ENCODE data around the gene DGCR8.
A peak's percentile ranks its signal among the peaks of the same experiment; 100 is the strongest.
"Not testable (repeated sequence)": the region's sequence is repeated elsewhere in the genome, so short reads cannot be mapped to it uniquely, and the experiment has no call there.

Gene DGCR8

DNA sequence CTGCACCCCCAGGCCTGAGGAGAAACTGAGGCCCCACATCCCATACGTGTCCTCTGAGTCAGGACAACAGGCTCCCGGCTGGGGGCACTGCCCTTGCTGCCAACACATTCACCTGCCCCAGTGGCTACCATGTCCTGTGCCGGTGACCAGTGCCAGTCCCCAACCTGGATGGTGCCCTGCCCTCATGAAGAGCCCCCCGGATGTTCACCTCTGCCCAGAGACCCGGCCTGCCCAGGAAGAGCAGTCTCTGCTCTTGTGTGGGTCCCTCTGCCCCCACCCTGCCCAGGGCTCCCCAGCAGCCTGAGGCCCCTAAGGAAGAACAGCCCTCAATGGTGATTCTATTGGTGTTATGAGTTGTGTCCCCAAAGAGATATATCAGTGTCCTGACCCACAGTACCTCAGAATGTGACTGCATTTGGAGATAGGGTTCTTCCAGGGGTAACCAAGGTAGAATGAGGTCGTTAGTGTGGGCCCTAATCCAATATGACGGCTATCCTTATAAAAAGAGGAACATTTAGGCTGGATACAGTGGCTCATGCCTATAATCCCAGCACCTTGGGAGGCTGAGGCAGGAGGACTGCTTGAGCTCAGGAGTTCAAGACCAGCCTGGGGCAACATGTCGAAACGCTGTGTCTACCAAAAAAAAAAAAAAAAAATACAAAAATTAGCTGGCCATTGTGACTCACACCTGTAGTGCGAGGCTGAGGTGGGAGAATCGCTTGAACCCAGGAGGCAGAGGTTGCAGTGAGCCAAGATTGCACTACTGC, 13.2 kb upstream of the DGCR8 start:
- no peak for DNase-seq (ENCODE audit: low spot score)

DNA sequence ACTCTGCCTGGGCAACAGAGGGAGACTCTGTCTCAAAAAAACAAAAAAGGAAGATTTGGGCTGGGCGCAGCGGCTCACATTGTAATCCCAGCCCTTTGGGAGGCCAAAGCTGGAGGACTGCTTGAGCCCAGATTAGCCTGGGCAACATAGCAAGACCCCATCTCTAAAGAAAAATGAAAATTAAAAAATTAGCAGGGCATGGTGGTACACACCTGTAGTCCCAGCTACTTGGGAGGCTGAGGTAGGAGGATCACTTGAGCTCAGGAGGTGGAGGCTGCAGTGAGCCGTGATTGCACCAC, 12.7 kb upstream of the DGCR8 start:
- not testable (repeated sequence) for DNase-seq (ENCODE audit: low spot score)

DNA sequence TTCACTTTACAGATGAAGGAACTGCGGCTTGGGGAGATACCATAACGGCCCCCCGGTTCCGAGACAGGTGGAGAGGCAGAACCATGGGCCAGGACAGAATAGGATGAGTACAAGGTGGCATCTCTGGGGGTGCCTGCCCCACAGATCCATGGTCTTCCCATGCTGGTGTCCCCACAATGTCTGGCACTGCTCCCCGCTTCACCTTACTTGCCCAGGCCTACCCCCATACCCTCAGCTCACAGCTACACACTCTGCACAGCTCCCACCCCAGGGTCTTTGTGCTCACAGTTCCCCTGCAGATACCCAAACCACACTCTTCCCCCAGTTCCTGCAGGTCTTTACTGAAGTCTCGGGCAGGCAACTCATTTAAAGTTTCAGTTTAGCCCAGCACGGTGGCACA, 11.4 kb upstream of the DGCR8 start:
- DNase-seq (ENCODE audit: low spot score) = no peak

DNA sequence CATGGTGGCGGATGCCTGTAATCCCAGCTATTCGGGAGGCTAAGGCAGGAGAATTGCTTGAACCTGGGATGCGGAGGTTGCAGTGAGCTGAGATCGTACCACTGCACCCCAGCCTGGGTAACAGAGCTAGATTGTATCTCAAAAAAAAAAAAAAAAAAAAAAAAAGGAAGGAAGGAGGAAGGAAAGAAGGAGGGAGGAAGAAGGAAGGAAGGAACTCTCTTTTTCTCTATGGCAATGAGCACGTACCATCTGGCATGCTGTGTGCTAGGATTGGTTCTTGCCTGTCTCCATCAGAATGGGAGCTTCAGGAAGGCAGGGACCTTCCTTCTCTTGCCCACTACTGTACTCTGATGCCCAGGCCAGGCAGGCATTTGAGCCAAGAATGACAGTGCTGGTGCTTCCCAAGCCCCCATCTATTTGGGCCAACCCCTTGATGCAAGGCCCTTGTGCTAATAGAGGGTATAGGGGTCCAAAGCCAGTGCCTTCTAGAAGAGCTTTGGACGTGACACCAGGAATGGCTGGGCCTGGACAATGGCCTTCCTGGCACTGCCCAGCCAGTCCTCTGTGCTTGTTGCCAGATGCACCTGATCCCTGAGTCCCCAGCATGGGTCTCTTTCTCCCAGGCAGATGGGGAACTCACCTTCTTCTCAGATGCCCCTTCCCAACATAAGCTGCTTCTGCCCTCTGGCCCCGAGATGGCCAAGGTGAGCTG, 10.6 kb upstream of the DGCR8 start:
- DNase-seq (ENCODE audit: low spot score) = no peak

DNA sequence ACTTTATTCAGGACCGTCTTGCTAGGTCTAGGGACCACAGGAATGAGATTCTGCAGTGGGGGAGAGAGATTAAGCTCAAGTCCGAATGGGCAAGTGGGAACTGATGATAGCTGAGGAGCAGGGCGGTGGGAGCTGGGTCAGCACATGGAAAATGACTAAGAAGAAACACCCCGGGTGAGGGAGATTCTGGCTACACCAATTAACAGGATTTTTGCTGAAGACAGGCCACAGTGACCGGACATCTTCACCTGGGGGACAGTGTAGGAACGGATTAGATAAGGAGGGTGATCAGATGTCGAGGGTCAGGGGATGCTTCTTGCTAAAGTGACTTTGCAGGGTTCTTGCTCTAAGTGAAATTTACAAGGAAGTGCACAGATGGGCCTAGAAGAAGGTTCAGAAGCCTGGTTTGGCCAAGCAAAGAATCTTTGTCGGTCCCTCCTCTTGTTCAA, 8.5 kb upstream of the DGCR8 start:
- no peak for DNase-seq (ENCODE audit: low spot score)

DNA sequence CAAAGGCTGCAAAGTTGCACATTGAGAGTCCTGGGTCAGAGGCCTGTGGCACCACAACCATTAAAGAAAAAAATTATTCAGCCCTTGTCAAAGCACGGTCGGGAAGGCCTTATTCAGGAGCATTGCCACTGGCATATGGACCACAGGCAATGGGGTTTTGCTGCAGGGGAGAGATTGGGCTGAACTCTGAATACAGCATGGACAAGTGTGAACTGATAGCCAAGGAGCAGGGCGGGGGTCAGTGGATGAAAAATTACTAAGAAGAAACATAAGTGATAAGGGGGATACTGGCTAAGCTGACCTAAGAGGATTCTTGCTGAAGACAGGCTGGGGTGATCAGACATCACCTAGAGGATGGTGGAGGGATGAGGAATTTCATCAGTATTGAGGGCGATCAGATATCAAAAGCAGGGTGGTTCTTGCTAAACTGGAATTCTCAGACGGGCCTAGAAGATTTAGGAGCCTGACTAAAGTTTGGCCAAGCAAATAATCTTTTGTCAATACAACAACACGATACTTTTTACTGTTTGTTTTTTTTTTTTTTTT, 3.3 kb upstream of the DGCR8 start:
- no peak for DNase-seq (ENCODE audit: low spot score)

DNA sequence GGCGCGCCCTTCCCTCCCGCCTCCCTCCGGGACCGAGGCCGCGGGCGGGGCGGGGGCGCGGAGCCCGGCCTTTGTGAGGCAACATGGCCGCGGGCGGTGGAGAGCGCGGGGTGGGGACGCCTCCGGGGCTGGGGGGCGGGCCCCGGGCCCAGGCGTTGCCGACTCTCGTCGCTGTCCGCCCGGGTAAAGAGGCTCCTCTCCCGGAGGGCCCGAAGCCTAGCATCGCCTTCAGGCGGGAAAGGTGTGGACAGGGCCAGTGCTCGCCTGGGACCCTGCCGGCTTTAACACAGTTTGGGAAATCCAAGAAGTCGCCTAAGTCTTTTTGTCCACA, 369 bp downstream of the DGCR8 start:
- DNase-seq (ENCODE audit: low spot score) = peak; percentile 83

DNA sequence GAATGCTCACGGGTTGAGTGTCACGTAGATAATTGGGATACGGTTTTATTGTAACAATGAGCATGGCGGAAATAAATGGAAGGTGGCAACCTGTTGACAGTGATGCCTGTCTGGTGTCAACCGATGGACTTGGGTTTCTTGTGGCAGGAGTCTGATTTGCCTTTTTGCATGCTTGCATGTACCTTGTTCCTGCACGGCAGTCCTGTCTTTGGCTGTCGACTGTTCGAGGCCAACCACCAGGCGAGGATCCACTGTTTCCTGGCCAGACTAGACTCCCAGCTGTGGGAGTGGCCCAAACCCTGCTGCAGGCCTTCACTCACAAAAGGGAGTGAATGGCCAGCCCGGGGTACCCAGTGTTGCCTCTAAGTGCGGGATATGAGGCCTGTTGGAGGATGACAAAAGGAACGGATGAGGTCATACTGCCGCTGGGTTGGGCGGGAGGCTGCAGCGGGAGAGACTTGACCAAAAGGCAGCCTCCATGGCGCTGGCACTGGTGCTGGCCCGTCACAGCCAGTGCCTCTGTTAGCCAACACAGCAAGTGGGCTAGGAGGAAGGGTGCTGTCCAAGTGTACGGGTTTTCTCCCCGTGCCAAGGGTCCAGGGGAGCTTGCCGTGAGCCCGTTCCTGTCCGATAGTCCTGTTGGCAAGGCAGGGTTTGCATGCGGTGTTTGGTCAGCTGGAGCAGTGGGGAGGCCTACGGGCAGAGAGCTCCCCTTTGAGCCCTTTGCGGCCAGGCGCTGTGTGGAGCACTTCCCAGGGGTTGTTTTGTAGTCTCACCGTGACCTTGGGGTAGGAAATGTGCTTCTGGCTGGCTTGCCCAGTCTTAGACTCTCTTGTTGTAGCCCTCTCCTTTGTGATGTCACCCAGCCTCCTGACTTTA, 974 bp downstream of the DGCR8 start:
- peak; percentile 67 for DNase-seq (ENCODE audit: low spot score)

DNA sequence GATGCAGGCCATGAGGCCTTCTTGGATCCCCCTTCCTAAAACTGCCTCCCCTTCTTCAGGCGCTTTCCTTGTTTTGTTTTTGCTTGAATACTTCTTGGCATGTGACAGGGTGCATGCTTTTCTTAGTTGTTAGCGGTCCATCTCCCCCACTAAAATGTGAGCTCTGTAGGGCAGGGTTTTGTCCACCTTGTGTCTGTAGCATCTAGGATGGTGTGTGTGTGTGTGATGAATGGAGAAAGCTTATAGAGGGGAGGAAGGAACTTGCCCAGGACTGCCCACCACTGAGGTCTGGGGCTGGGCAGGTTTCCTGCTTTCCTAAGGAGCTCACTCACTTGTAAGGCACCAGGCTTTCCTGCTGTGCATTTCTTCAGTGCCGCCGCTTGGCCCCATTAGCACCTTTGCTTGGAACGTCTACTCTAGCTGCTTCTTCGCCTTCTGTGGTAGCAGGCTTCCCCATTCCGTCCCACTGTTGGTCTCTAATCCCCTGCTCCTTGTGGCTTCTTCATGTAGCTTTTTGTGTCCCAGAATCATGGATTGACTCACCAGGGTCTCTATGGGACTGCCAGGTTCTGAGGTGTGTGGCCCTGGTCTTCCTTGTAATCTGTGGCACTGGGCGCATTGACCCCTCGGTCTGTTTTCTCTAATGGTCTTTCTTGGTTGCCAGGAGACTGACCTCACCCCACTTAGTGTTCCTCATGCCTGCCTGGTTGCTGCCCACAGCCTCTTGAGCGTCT, 3.3 kb downstream of the DGCR8 start:
- DNase-seq (ENCODE audit: low spot score) = no peak

DNA sequence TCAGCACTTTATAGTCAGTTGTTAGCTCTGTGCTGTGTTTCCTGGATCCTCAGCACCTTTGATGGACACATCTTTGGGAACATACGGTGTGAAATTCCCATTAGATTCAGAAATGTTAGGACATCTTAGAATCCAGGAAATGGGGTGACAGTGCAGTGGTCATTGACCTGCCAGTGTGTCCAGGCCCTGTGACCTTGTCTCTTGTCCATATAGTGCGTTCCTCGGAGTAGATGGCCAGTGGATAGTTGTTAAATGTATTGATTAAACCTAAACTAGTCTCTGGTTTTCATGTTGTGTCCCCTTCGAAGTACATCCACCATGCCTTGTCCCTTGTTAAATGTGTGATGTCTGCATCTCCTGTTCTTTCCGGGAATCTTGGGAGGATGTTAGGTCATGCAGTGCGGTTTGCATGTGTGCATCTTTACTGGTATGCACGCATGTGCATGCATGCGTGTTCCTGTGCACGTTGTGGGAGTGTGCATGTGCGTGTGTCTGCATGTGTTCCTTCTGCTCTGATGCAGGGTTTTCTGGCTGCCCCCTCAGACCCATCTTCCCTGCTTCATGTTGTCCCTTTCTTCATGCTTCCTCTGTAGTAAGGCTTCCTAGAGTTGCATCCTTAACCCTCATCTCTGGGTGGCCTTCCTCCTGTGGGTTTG, 4.0 kb downstream of the DGCR8 start:
- DNase-seq (ENCODE audit: low spot score) = no peak

DNA sequence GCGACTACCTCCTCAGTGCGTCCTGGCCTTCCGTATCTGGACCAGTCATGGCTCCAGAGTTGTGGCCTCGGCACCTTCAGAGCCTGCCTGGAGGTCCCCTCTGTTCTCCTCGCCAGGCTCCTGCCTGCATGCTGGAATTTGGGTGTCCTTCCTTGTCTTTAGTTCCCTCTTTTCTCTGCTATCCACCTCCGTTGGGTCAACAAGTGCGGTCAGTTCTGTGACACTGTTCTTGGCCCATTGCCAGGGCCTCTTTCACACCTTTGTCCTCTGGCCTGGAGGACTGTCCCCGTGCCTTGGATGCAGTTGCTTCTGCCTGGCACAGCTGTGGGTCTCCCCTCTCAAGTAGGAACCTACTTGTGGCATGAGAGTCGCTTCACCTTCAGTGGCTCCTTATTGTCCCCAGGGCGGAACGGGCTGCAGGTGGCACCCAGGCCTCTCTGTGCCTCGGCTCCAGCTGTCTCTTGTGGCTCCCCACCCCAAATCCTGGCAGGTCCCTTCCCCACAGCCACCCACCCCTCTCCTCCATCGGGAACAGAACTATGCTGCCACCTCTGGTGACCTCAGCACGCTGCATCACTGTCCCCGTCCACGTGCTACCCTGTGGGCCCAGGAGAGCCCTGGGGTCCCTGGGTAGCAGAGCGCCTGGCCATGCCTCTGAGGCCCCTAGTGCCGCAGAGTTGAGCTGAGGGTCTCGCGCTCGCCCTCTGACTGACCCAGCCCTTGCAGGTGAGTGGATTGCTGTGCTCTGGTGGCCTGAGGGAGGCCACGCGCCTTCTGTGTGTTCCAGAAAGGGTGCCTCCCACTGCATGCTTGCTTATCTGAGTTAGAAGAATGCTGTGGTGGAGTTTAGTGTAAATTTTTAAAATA, 4.7 kb downstream of the DGCR8 start:
- DNase-seq (ENCODE audit: low spot score) = peak; percentile 81

DNA sequence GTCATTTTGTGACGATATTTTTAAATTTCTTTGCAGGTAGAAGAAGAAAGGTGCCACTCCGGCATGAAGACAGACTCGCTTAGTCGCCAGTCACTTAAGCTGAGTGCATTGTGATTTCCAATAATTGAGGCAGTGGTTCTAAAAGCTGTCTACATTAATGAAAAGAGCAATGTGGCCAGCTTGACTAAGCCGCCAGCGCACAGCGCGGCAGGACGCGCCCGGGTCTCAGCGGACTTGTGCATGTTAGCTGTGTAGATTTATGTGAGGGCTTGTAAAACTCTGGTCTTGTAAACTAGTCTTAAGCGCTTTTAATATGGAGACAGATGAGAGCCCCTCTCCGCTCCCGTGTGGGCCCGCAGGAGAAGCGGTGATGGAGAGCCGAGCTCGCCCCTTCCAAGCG, 5.6 kb downstream of the DGCR8 start:
- DNase-seq (ENCODE audit: low spot score) = no peak

DNA sequence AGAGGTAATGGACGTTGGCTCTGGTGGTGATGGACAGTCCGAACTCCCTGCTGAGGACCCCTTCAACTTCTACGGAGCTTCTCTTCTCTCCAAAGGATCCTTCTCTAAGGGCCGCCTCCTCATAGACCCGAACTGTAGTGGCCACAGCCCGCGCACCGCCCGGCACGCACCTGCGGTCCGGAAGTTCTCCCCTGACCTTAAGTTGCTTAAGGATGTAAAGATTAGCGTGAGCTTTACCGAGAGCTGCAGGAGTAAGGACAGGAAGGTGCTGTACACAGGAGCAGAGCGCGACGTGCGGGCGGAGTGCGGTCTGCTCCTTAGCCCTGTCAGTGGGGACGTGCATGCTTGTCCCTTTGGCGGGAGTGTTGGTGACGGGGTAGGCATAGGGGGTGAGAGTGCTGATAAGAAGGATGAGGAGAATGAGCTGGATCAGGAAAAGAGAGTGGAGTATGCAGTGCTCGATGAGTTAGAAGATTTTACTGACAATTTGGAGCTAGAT, 6.1 kb downstream of the DGCR8 start:
- DNase-seq (ENCODE audit: low spot score) = no peak

DNA sequence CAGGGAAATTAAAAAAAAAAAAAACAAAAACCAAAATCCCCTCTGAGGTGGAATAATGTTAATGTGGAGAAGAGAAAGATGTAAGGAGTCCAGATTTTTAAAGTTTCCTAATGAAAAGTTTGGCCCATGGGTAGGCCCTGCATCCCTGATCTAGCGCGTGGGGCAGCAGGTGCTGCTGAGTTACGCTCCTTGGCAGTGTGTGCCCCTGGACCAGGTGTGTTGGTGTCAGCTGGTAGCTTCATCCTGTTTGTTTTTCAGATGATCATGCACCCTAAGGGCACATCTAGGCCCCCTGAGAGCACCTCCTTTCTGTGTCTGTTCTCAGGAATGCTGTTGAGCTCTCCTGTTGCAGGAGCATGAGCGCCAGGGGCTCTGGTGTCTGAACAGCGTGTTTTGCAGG, 6.7 kb downstream of the DGCR8 start:
- no peak for DNase-seq (ENCODE audit: low spot score)

DNA sequence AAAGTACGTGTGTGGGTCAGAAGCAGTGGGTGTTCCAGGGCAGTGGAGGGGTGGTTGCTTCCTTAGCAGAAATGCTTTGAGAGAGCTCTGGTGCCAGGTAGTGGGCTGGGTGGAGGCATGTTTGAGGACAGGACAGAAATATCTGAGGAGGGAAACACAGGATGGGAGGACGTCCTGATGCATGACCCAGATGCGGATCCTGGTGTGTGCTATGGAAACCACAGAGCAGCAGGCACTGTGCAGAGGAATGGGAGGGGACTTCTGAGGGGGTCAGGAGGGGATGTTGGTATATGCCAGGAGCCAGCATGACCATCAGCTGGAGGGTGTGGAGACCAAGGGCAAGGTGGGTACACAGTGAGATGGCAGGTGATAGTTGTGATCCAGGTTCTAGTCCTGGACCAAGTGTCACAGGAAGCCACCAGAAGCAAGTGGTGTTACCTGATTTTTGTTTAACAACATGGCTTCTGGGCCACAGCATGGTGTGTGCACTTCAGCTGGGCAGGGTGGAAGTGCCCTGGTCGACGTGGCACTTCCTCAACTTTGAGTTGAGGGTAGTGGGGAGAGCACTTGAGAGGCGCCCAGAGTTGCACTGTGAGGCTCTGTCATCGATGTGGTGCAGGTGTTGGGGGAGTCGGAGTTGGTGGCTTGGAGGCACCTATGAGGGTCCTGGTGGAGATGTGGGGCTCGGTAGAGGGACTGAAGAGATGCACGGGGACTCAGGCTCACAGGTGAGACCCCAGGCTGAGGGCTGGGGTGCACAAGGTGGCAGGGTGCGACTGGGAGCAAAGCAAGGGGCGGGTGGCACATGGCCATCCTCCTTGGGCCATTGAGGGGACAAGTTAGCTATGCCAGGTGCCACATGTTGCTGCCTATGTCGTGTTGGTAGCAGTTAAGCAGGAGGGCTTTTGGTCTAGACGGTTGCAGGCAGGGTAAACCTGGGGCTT, 7.5 kb downstream of the DGCR8 start:
- DNase-seq (ENCODE audit: low spot score) = no peak

DNA sequence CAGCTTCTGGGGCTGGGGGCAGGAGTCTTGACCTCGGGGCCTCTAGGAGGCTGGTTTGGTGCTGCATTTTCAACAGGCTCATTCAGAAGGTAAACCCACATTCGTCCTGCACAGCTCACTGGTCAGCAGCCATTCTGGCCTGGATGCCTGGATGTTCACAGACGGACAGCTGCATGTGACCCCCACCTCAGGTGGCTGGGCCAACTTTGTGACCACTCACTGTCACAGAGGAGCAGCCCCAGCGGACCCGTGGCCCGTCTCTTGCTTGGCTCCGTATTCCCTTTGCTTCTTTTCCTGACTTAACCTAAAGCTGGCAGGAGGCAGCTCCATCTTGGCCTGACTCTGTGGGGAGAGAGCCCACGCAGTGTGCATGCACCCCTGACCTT, 8.2 kb downstream of the DGCR8 start:
- no peak for DNase-seq (ENCODE audit: low spot score)

DNA sequence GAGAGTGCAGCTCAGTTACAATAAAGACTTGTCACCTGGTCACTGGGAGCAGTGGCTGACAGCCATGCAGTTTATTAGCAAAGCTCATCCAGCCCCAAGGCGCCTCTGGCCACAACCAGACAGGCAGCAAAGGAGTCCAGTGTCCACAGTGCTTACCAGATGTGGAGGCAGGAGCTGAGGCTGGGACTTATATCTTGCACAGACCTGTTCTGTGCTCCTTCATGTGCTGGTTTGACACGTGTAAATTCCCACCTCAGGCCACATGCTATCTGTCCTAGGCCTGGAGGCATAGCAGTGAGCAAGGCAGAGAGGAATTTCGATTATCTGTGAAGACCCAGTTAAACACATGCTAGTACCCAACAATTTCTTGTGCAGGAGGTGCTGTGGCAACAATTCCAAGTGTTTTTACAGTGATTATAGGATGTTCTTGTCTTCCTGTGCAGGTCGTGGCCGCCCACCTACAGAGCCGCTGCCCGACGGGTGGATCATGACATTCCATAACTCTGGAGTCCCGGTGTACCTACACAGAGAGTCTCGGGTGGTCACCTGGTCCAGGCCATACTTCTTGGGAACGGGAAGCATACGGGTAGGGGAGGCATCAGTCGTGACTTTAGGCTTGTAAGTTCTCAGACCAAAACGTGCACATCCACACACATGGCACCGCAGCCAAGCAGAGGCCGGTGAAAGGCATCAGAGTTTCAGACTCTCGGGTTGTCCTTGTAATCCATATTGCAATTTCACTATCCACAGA, 9.4 kb downstream of the DGCR8 start:
- no peak for DNase-seq (ENCODE audit: low spot score)

DNA sequence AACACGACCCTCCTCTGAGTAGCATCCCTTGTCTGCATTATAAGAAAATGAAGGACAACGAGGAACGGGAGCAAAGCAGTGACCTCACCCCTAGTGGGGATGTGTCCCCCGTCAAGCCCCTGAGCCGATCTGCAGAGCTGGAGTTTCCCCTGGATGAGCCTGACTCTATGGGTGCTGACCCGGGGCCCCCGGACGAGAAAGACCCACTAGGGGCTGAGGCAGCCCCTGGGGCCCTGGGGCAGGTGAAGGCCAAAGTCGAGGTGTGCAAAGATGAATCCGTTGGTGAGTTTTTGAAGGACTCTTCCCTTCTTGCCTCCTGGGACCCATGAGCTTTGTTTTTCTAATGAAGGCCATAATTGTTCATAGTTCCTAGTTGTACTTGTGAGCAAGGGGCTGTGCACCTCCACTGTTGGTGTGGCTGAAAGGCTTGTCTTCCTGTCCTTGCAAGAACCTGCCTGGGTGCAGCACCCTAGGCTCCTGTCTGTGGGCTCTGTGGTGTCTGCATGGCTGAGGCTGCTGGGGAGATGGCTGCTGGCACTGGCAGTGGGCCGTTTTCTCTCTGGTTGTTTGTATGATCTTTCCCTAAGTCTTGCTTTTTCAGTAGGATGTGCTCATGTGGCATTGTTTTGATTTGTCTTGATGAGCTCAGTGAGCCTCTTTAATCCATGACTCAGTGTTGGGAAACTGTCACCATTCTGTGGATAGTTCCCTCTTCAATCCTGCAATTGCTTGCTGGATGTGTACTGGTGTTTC, 10.1 kb downstream of the DGCR8 start:
- DNase-seq (ENCODE audit: low spot score) = no peak
